ENCODE data around the gene SORD. TPM values are rescaled to one million over a fixed set of nuclear protein-coding genes. Genes with fewer than 3 reads are reported as not detected.
"Not testable (repeated sequence)": the region's sequence is repeated elsewhere in the genome, so short reads cannot be mapped to it uniquely, and the experiment has no call there.

The SORD gene
- total RNA-seq, 1 donor from 2014 or later, result 25.2 TPM

DNA sequence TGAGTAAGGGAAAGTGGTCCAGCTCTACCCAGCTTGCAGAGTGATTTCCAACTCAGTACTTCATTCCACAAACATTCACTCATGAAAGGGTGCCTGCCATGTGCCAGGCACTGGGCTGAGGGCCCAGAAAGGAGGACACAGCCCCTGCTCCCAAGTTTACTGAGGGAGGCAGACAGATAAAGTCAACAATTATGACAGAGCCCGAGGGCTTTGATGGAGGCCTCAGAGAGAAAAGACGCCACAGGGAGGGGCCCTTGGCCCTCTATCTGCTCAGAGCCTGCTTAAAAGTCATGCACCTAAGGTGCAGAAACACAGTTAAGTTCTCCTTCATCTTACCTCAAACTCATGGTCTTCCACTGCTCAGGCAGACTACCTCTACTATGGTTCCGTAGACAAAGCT lies 1.7 kb downstream of the SORD start:
- not testable (repeated sequence) for DNase-seq (ENCODE audit: low read depth)

- not testable (repeated sequence) for DNase-seq (ENCODE audit: low read depth)
Observed at GRCh38 chr15:45025627-45026026, 2.6 kb downstream of the SORD start.

DNA sequence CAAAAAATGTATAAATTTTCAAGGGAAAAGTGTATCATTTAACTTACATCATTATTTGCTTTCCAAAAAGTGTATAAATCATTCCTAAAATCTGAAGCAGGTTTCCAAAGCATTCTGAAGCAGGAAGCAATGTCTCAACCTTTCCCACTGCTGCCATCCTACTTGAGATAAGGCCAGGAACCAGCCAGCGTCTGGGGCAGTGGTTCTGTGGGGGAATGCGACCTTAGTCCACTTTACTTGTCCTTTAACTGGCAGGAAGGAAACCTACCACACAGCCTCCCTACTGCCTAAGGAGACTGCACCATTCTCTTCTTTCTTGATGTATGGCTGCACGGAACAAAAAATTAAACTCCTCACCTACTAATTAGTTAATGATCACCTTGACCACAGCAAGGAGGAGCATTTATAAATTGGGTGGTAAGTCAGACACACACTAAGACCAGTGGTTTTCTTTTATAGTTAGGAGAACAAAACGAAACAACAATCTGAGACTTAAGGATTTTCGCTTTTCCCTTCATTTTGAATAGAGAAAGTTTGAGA lies 3.7 kb downstream of the SORD start:
- DNase-seq (ENCODE audit: low read depth), result peak; percentile 52

DNA sequence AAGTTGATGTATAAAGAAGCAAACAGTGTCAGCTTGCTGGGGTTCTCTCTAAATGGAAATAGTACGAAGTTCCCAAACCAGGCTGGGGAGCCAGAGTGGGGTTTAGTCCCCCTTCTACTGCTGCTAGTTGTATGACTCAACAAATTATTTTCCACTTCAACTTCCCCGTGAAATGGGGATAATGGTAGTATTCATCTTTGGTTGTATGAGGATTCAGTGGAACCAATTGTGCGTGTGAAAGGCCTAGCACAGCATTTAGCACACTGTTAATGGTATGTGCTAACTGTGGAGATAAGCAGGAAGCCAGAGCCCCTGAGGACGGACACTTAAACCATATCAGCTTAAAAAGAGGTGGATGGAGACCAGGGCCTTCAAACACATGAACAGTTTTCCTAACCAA lies 4.2 kb downstream of the SORD start:
- DNase-seq (ENCODE audit: low read depth), result no peak

GRCh38 chr15:45030743-45031142 lies 7.7 kb downstream of the SORD start:
- DNase-seq (ENCODE audit: low read depth), result no peak

DNA sequence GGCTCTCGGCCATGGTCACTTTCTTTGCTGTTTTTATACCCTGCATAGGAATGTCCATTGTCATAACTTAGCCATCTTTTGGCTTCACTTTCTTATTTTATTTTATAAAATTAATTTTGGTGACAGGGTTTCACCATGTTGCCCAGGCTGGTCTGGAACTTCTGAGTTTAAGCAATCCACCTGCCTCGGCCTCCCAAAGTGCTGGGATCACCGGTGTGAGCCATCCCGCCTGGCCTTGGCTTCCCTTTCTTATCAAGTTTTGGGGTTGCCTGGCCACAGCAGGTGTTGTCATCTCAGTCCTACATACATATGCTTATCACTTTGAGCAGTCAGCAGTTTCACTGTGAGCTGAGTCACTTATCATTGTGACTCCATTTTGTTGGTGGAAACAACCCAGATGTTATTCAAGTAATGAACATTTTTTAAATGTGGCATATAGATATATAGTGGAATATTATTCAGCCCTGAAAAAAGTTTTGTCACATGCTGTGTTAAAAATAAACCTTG lies 8.6 kb downstream of the SORD start:
- DNase-seq (ENCODE audit: low read depth), result not testable (repeated sequence)

DNA sequence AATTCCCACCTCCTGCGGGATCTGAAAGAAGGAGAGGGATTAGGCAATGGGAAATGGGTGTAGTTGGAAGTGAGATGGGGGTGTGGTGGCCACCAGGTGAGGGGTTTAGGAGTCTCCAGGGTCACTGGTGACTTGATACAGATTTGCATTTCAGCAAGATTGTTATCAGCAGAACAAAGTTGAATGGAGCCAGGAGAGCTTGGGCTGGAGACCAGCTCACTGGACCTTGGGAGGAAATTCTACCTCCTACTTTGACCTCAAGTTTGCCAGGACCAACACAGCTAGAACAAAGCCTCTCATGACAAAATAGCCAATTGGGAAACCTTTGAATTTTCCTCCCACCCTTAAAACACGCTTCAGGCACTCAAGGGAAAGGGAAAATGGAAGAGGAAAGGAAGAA lies 9.5 kb downstream of the SORD start:
- DNase-seq (ENCODE audit: low read depth), result not testable (repeated sequence)

- DNase-seq (ENCODE audit: low read depth), result not testable (repeated sequence)
Observed at GRCh38 chr15:45034087-45034486, 11.1 kb downstream of the SORD start.

- DNase-seq (ENCODE audit: low read depth), result not testable (repeated sequence)
Observed at GRCh38 chr15:45034600-45035375, 11.8 kb downstream of the SORD start.

DNA sequence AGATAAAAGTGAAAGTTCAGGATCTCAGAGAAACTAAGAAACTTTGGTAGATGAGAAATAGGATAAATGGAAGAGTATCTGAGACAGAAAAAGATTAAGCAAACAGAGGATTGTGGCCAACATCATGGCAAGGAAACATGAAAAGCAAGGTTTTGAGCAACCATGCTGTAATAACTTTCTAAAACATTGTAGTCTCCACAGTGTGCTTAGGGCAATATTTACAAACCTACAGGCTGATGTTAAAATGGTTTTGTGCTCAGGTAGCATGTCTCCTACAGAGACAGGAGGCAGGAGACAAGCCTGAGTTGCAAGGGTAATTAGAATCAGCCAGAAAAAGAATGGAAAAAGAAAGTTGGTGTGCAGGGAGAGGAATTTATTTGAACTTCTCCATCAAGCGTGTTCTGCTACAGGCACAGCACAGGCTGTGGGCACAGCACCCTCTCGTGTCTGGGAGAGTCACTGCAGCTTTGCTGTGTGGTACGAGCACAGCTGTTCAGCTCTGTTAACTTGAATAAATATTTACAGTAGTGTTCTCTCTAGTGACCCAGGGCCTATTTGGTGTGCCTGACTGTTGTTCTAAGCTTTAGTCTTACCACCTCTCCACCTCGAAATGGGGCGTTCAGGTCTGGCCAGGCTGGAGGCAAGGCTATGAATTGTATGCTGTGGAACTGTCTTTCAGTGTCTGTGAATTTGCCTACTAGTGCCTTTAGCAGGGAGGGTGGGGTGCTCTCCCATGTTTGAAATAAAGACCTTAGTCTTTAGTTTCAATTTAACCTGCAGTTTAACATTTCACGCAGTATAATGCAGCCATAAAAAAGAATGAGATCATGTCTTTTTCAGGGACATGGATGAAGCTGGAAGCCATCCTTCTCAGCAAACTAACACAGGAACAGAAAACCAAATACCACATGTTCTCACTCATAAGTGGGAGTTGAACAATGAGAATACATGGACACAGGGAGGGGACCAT lies 14.1 kb downstream of the SORD start:
- peak; percentile 83 for DNase-seq (ENCODE audit: low read depth)

DNA sequence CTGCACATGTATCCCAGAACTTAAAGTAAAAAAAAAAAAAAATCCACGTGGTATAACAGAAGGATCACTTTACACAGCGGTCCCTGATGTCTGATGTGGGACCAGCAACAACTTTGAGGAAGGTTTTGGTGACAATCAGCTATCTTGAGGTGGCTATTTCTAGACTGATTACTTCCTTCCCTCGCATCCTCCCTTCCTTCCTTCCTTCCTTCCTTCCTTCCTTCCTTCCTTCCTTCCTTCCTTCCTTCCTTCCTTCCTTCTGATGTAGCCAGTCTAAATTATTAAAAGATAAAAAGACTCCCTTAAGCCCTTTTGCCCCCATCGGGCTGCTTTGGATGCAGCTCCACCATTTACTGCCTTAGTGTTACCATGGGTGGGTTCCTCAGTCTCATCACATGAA lies 14.9 kb downstream of the SORD start:
- DNase-seq (ENCODE audit: low read depth), result no peak

- DNase-seq (ENCODE audit: low read depth), result not testable (repeated sequence)
Observed at GRCh38 chr15:45040396-45040795, 17.4 kb downstream of the SORD start.

DNA sequence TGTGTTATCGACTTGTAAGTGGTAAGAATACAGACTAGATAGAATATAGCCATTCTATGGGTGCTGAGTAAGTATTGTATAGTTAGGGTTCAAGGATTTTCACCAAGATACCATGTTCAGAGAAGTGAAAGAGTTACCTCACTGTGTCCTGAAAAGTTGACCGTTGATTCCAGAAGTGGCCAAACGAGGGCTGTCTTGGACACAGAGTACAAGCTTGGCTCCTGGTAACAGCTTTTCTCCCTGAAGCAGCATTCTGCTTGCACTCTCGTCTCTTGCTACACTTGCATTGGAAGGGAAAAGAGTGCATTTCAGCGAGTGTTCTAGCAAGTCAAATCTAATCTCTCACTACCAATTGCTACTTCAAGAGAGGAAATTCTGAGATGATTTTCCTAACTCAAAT lies 18.5 kb downstream of the SORD start:
- not testable (repeated sequence) for DNase-seq (ENCODE audit: low read depth)

- not testable (repeated sequence) for DNase-seq (ENCODE audit: low read depth)
Observed at GRCh38 chr15:45042859-45043258, 19.9 kb downstream of the SORD start.

DNA sequence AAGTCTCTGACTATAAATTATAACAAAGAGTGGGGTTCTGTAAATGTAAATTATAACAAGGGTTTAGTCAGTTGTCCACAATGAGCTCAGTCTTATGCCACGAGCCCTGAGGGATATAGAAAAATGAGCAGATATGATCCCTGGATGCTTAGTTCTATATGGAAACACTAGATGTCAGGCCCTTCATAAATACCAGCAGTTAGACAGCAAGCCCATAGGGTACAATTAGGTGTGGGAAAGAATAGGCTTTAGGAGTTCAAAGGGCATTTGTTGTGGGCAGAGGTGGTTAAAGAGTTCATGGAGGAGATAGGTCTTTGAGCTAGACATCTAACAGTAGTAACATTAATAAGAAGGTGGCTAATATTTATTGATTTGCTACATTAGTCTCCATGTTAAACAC lies 21.3 kb downstream of the SORD start:
- not testable (repeated sequence) for DNase-seq (ENCODE audit: low read depth)

- DNase-seq (ENCODE audit: low read depth), result not testable (repeated sequence)
Observed at GRCh38 chr15:45048449-45048793, 25.4 kb downstream of the SORD start.

GRCh38 chr15:45048794-45049631 lies 26.0 kb downstream of the SORD start:
- no peak for DNase-seq (ENCODE audit: low read depth)

GRCh38 chr15:45050587-45050986 lies 27.6 kb downstream of the SORD start:
- no peak for DNase-seq (ENCODE audit: low read depth)

DNA sequence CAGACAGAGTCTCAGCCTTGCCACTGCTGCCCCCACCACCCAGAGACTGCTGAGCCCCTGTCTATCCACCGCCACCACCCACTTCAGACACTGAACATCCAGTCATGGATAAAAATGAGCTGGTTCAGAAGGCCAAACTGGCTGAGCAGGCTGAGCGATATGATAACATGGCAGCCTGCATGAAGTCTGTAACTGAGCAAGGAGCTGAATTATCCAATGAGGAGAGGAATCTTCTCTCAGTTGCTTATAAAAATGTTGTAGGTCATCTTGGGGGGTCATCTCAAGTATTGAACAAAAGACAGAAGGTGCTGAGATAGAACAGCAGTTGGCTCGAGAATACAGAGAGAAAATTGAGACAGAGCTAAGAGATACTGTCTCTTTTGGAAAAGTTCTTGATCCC lies 29.7 kb downstream of the SORD start:
- DNase-seq (ENCODE audit: low read depth), result not testable (repeated sequence)

- not testable (repeated sequence) for DNase-seq (ENCODE audit: low read depth)
Observed at GRCh38 chr15:45058690-45059675, 36.0 kb downstream of the SORD start.
